ENCODE measurements around the gene TTC6.

The TTC6 gene

DNA sequence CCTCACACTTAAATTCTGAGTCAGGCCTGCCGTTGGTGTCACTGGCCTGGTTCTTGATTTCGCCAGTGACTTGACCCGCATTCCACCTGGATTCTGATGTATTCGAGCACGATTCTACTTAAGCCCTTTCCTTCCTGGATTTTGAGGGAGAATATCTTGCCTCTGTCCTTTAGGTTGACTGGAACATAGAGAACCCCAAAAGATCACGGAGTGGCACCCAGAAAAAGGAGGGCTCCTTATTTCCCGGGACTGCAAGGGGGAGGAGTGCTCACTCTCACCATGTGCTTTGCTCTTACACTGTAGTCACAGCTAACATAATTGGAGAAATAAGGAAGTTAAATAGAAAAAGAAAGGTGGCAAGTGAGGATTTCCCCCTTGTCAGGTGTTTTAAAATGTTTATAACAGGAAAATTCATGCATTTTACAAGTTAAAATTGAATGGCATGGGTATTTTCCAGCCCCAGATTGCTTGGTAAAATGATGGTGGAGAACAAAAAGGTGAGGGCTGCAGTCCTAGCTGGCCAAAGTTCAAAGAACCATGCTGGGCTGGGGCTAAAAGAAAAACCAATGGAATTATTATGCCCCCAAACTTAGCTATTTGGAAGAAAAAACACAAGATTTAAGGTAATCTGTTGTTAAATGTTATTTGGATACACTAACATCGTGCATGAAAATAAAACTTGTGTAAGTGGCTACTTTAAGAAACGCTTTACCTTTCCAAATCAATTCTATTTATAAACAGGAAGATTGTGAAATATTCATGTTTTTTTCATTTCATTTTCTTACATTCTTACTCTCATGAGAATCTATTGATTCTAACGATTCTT, 9.2 kb upstream of the TTC6 start:
- no peak for DNase-seq (ENCODE audit: low spot score)

DNA sequence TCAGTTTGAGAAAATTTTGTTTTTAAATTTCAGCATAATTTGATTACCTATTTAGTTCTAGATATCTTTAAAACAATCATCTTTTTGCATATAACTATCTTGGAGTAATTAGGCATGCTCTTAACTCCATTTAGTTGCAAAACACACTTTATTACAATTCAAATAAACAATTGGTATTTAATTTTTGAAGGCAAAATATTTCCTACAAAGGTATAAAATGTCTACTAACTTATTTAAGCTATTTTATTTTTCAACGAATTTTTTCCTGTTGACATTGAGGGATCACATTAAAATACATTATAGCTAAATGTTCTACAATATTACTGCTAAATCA, 8.7 kb upstream of the TTC6 start:
- no peak for DNase-seq (ENCODE audit: low spot score)

DNA sequence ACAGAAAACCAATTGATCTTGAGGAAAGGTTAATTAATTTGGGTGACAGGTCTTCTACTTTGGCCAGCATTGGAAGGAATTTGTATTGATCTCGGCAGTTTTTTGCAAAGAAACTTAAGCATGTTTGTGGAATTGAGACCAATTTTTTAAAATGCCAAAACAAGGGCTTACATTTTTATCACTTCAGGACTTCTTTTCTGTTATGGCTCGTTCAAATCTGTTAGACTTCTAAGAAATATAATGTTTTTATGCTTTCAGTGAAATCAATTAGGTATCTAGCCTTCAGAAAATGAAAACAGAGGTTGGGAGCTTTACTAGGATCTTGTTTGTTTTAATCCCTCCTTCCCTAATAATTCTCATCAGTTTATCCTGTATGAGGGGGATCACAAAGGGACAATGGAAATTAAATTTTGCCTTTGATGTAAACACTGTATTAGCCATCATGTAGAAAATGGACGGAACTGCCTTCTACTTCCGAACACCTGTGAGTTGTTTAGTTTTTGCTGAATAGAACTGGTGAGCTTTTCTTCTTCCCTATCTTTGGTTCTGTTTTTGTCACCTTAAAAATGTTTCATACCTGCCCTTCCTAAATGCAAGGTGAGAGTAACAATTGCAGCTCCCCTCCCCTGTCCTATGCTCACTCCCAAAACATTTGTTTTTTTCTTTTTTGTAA, 8.2 kb upstream of the TTC6 start:
- no peak for DNase-seq (ENCODE audit: low spot score)

DNA sequence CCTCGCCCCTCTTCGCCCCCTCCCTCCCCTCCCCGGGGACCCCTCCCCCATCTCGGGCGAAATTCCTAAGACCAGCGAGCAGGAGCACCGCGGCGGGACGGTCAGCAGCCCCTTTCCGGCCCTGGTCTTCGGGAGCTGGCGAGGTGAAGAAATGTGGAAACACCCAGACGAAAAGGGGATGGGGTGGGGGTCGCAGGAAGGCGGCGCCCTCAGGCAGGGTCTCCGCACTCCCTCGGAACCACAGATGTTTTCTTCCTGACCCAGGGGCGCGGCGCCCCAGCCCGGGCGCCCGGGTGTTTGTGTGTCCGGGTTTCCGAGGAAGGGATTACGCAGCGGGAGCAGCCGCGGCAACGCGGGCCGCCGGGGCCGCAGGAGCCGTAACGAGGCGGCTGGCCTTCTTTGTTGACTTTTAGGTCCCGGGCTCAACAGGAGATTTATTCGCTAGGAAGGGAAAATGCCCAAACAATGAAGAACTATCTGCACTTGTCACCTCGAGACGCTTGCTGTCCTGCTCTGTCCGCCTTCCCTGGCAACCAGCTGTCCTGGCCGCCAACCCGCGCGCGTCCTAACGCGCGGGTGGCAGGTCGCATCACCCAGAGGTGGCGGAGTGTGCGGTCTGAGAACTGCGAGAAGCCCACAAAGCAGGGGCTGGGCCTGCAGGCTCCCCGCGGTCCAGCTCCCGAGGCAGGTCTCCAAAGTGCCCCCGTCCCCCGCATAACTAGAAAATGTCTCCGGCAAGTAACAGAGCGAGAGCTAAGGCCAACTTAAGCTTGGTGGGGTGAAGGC, 7.4 kb upstream of the TTC6 start:
- DNase-seq (ENCODE audit: low spot score): no peak

DNA sequence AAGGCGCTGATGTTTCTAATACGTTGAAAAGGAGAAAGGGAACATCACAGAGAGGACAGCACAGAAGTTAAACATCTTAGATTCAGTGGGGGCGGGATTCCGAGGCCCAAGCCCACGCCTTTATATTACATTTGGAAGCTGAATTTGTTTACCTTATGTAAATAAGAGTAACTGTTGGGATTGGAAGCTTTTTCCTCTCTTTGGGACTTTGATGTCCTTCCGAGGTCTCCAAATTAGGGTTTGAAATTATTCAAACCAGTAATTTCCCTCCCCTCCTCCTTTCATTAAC, 6.8 kb upstream of the TTC6 start:
- no peak for DNase-seq (ENCODE audit: low spot score)

DNA sequence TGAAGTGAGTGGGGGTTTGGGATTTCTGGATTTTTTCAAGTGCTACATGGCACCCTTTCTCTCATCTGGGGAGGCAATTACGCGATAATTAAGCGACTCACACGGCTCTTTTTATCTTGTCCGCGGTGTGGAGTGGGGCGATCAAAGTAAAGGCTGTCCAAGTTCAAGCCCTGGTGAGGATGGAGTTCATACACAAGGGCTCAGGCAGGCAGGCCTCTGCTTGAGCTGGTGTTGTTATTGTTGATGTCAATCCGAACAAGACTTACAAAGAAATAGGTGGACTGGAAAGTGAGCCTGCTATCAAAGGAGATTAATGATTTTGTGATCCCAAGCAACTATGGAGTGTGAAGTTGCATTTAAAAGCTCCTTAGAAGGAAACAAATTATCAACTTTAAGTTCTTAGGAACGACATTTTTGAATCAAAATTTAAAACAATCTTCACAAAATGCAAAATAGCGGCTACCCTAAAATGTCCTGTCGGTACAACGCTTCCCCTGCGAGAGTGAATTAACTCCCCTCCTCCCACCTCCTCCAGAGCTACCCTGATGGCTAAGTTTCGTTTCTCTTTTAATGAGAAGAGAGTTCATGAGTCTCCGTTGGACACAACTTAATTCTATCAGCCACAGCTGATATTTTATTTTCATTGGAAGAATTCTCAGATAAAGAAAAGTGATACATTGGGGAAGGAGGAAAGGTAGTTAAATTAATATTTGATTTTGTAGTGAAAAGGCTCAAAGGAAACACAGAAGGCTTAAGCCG, 6.3 kb upstream of the TTC6 start:
- DNase-seq (ENCODE audit: low spot score): no peak

DNA sequence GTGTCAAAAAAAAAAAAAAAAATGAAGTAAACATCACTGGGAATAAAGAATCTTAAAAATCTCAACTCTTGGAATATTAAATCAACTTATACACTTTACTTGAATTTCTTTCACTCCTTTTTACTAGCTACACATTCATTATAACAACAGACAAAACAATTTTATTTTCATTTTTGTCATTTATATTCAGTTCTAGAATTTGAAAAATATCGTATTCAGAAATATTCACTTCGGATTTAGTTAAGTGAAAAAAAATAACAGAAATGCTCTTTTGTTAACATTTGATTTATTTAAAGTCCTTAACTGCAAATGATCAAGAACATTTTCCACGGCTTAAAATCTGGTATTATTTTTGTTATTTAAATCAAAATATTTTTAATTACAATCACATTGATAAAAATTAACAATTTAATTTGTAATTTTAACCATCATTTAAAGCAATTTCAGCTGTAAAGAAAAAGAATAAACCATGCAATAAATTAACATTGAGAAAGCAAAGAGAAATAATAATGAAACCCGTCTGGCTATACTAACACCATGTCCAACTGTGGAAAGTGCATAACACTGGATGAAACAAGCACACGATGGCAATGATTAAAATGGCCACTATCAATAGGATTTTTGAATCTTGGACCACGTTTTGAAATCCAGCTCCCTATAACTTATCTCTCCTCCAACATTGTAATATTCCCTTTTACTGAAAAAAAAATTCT, 5.6 kb upstream of the TTC6 start:
- no peak for DNase-seq (ENCODE audit: low spot score)

DNA sequence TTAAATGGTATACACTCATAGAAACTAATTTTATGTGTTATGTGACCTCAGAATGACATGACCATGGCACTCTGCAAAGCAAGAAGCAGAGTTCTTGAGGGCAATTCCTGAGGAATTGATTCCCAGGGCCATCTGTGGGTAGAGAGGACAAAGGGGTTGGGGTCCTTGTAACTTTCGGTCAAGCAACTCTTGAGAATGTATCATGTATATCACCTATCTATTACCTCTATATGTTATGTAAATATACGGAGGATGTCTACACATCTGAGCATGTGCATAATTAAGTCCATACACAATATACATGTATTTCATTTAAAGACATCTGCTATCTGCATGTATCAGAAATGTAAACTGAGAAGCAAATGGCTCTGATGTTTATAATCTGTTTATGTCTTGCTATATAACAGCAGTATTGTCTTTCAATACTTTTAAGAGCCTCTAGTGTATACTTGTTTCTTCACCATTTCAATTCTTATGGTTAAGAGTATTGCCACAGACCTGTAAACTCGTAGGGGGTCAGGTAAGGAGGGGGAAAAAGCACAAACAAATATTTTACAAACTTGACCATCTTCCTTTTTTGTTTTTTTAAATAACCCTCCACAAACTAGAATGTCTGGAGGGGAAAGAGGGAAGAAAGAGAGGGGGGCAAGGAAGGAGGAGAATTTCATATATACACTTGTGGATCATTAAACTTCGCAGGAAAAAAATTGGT, 4.8 kb upstream of the TTC6 start:
- DNase-seq (ENCODE audit: low spot score): no peak

DNA sequence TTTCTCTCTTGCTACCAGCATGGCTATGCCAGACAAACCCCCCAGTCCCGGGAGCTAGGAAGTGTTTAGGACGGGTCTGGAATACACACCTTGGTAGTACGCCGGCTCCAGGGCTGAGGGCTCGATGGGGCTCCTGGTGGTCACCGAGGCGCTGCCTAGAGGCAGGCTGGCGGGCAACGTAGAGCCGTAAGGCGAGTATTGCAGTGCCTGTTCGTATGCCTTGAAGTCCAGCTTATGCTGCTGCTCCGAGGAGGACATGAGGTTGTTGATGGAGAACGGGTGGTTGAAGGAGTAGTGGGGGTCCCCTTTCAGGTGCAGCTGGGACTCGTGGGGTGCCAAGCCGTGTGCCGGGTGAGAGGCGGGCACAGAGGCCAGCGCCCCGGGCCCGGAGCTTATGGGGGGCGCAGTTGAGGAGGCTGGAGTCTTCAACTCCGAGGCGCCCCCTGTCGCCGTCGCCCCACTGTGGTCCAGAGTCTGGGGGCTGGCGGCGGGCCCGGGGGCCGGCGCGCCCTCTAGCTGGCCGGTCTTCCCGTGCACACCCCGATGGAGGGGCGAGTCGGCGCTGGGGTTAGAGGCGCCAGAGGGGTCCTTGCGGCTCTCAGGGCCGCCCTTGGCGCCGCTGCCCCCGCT, 4.0 kb upstream of the TTC6 start:
- DNase-seq (ENCODE audit: low spot score): no peak

DNA sequence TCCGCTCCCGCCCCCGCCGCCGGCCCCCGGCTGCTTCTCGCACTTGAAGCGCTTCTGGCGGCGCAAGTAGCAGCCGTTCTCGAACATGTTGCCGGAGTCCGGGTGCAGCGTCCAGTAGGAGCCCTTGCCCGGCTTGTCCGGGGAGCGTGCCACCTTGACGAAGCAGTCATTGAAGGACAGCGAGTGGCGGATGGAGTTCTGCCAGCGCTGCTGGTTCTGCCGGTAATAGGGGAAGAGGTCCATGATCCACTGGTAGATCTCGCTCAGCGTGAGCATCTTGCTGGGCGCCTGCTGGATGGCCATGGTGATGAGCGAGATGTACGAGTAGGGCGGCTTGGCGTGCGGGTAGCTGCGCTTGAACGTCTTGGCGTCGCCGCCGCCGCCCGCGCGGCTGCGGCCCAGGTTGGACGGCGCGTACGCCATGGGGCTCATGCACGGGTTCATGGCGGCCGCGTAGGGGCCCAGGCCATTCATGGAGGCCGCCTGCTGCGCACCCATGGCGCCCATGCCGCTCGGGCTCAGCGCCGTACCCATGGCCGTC, 3.4 kb upstream of the TTC6 start:
- DNase-seq (ENCODE audit: low spot score): no peak

DNA sequence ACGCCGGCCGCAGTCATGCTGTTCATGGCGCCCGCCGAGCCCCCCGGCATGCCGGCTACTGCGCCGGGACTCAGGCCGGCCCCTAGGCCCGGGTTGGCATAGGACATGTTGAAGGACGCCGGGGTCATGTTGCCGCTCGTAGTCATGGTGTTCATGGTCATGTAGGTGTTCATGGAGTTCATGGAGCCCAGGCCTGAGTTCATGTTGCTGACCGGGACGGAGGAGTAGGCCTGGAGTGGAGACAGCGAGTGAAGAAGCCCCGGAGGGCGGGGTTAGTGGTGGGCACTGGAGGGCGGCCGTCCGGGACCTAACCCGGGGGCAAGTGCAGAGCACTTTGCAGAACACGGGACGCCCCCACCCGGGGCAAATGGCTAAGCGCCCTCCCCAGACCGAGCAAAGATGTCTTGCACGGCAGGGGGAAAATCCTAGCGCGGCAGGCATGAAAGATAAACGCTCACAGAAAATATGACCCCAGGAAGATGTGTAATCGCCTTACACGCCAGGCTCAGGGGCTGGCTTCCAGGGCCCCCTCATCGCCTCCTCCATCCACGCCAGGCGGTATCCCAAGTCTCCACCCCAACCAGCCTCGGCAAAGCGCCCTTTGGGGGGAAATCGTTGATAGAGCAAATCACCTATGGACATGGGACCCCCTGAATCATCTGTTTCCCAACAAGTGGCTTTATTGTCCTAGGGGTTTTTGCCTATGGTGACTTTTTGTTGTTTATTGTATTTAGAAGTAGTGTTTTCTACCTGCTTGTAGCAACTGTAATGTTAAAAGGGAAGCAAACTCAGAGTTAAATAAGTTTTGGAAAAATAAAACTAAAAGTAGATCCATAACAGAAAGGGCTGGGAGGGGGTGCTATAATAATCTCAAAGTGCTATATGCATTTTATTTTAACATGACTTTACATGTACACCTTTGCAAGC, 2.7 kb upstream of the TTC6 start:
- DNase-seq (ENCODE audit: low spot score): no peak

DNA sequence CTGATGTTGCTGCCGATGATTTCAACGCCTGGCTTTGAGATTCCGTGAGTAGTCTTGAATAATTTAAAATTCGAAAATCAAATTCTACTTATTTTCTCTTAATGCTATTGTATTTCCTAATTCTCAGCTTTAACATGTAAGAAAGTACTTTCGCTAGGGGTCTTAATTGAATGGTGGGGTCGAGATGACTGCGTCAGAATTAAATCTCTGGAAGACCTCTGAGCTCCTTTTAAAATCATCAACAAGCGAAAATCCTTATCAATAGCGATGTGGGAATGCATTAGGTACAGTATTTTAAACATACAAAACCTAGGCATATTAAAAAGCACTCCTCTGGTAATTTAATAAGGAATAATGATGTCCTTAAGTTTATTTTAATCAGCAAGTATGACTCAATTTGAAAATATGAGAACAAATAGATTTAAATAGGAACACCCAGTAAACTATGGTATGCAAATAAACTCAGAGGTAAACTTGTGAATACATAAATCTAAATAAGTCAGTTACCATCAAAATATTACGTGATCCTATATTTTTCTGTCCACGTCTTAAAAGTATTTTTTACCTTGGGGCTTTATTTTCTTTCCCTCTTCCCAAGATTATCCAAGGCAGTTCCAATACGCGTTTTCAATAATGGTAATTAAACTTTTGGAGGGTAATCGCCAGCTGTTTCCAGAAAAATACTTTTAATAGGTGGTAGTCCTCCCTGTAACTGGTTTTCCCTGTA, 1.8 kb upstream of the TTC6 start:
- no peak for DNase-seq (ENCODE audit: low spot score)

DNA sequence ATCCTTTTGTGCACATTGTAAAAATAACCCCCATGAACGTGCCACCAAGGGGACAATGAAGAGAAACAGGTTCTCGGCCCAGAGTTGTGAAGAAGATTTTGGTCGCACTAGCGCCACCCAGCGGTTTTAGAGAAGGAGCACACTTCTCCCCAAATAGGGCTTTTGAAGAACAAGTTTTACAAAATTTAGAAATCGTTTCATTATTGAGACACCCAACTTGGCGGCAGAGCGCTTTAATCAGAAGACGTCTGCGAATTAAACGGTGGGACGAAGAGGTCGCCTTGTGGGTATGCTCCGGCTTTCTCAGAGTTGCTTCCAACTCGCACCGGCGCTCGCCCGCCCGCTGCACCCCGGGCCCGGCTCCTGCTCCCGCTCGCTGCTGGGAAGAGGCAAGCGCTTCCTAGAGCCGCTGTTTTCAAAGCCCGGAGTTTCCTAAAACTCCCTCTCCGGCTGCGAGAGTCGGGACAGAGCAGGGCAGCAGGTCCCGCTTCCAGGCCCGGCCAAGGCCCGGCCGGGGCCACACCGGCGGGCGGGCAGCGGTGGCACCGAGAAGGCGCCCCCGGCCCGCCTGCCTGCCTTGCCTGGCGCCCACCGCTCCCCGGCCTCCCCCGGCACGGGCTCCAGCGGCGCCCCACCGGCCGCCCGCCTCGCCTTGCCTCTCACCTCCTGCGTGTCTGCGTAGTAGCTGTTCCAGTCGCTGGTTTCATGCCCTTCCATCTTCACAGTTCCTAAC, 1.0 kb upstream of the TTC6 start:
- DNase-seq (ENCODE audit: low spot score): peak; percentile 30

DNA sequence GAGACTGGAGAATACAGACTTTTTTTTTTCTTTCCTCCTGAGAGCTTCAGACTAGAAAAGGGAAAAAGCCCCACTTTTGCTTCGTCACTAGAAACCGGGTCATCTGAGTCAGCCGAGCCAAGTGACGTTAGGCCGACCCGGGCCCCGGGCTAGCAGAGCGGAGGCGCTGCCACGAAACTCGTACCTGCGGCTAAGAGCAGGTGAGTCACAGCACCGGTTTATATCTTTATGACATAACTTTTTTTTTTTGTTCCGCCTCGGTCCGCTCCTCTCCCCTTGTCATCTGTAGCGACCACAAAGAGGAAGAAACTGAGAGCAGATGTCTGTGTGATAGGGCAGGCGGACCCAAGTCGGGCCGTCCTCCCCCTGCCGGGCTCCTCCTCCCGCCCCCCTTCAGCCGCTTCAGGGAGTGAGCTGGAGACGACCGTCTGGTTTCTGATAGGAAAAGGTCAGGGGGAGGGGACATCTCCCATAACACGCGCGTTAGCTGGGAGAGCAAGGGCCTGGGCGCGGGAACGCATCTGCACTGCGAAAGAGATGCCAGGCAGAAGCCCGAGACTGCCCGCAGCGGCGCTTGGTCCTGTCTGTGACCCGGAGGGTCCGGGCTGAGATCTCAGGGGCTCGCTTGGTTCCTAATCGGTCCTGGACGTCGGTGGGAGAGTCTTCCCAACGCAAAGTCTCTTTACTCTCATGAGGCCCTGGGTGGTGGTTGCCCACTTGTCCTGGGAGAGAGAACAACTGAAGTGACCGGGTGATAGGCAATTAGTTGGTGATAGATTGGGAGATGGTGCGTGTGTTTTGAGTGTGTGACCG, 586 bp downstream of the TTC6 start:
- DNase-seq (ENCODE audit: low spot score): no peak

DNA sequence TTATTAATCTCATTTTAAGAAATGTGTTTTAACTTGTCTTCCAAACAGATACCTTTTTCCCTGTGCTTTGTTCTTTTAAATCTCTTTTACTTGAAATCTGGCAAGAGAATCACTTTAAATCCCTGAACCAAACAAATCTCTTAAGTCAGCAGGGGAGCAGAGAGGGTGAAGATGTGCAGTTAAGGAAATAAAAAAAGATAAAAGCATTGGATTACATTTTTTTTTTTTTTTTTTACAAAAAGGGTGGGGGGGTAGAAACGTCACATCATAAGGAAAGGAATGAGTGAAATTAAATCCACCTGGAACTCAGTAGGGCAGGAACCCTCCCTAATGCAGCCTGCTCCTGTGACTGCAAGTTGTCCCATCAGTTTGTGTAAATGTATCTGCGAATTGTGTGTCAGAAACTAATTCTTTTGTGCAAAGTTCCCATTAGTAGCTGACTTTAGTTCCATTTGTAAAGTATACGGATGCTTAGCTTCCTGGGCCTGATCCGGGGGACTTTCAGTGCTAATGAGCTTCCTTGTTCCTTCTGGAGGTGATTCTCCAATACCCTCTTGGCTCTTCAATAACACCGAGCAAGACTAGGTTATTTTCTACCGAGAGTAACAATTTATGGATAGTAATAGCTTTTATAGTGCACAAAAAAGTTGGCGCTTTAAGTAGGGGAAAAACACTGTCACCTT, 1.5 kb downstream of the TTC6 start:
- no peak for DNase-seq (ENCODE audit: low spot score)

DNA sequence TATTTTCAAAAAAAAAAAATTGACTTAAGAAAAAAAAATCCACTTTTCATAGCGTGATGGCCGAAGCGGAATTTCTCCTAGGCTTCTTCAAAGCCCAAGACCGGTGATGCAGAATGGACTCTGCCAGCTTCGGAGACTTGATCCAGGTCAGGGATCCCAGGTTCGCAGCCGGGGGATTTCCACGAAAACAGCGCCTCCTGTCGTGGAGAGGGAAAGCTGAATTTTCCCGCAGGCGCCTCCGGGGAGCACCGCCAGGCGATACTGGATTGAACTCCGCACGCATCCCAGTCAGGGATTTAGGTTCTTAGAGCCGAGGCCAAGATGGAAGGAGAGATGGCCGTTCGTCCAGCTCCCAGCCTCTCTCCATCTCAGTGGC, 2.1 kb downstream of the TTC6 start:
- no peak for DNase-seq (ENCODE audit: low spot score)

Measured in Ammon's horn (tissue), 1 donor.